ENCODE results near the gene CDH4. TPM values are rescaled to one million over a fixed set of nuclear protein-coding genes. Genes with fewer than 3 reads are reported as not detected.

CDH4 gene
- total and polyA plus RNA-seq, 9 of the 15 experiments (the other 6 are each of a cell fraction or from before 2014, with no cell fraction given), result 0.04 TPM; not detected in 8

DNA sequence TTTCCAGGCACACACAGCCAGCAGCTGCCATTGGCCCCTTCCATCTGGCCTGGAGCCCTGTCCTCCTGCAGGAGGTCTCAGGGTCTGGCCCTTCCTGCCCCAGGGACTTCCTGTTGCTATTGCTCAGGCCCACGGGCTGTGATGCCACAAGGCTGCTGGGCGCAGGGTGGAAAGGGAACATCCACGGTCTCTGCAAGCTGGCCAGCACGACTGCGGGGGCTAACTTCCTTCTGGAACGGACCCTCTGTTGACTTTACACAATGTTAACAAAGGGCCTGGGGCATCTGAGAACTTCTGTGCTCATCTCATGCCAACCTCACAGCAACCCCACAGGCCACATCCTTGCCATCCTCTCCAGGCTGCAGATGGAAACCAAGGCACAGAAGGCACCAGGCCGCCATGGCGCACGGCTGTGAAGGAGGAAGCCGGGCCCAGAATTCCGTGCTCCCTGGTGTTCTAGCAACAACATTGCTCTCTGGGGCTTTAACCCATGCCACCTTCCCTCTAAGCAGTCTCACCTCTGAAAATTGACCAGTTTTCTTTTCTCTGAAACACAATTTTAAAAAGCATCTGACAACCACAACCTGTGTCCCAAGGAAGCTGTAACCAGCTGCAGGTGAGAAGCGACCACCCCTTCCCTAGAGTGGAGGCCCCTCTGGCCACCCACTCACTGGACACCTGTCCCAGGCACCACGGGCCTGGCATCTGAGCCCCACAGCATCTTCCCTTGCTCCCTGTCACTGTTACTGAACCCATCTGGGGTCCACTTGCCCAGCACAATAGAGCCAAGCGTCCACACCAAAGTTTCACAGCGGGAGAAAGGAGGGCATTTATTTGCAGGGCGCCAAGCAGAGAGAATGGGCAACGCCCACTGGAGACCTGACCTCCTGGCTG is 261.3 kb downstream of the CDH4 start:
- no peak overlapping the region for H3K27ac ChIP-seq (ENCODE audit: extremely low read depth, low read depth, low read length)
- WGBS (ENCODE audit: insufficient coverage, low coverage, missing lambda C conversion rate), result under 1% methylated on average over 16 of the region's 17 CpGs
- intact Hi-C loops (cut with micrococcal nuclease), result no loop called here
- H2AFZ ChIP-seq (ENCODE audit: low read depth, low read length), result no peak overlapping the region
- H3K27me3 ChIP-seq (ENCODE audit: control insufficient read depth in 2 of 2, insufficient read depth in 2 of 2, low read length in 2 of 2), result peaks cover 50 to 85% of the 10 kb centered on the region in 2 experiments
- CTCF ChIA-PET (ENCODE audit: low intra/inter-chr PET ratio), result no interaction called here
- H3K4me3 ChIP-seq, result no peak overlapping the region
- TF ChIP-seq CHCHD3 (CRISPR knock-in tag; IDR thresholded peaks at IDR 0.05), result no peak
- TF ChIP-seq MAFK (IDR thresholded peaks at IDR 0.05; ENCODE audit: low read length), result no peak
- no peak for TF ChIP-seq ZFPM2 (CRISPR knock-in tag; IDR thresholded peaks at IDR 0.05)
- TF ChIP-seq SIRT6 (IDR thresholded peaks at IDR 0.05; ENCODE audit: low read depth, low read length), result no peak
- TF ChIP-seq CCAR2 (IDR thresholded peaks at IDR 0.05; ENCODE audit: low read depth, low read length), result no peak
- TF ChIP-seq TBL1XR1 (IDR thresholded peaks at IDR 0.05; ENCODE audit: low read length in 2 of 2), result no peak
- no peak for TF ChIP-seq KAT8 (IDR thresholded peaks at IDR 0.05; ENCODE audit: low read depth)
- TF ChIP-seq FOSL1 (tag; conservative IDR thresholded peaks at IDR 0.05), result no peak
- TF ChIP-seq SMARCC2 (IDR thresholded peaks at IDR 0.05; ENCODE audit: low read depth), result no peak
- no peak for TF ChIP-seq C11orf30 (IDR thresholded peaks at IDR 0.05; ENCODE audit: low read depth)
- TF ChIP-seq, protein P1, sequence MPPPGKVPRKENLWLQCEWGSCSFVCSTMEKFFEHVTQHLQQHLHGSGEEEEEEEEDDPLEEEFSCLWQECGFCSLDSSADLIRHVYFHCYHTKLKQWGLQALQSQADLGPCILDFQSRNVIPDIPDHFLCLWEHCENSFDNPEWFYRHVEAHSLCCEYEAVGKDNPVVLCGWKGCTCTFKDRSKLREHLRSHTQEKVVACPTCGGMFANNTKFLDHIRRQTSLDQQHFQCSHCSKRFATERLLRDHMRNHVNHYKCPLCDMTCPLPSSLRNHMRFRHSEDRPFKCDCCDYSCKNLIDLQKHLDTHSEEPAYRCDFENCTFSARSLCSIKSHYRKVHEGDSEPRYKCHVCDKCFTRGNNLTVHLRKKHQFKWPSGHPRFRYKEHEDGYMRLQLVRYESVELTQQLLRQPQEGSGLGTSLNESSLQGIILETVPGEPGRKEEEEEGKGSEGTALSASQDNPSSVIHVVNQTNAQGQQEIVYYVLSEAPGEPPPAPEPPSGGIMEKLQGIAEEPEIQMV (tag; conservative IDR thresholded peaks at IDR 0.05; ENCODE audit: low read depth), result no peak
- no peak for TF ChIP-seq PTRF (tag; IDR thresholded peaks at IDR 0.05)
- TF ChIP-seq DIDO1 (tag; IDR thresholded peaks at IDR 0.05; ENCODE audit: low read depth), result no peak
- no peaks in the 10 kb centered on the region for H3K4me1 ChIP-seq (replicated peaks in 1 of 2; ENCODE audit: control insufficient read depth in 2 of 2, insufficient read depth in 2 of 2, low read length in 2 of 2)
- H3K9ac ChIP-seq (ENCODE audit: insufficient read depth in 1 of 2, low read depth in 2 of 2, low read length in 2 of 2), result no peak overlapping the region
- DNase-seq (ENCODE audit: extremely low read depth in 1 of 4, low spot score in 3 of 4) (no peak), FAIRE-seq (no peak), ATAC-seq (no peak)
- no peaks in the 10 kb centered on the region for H3K9me1 ChIP-seq (ENCODE audit: control insufficient read depth, insufficient read depth, low read length)
- no peaks in the 10 kb centered on the region for H3K9me3 ChIP-seq (replicated peaks; ENCODE audit: control insufficient read depth, insufficient read depth, low read depth, low read length)
- H3K4me2 ChIP-seq (ENCODE audit: insufficient read depth, low read length), result no peak overlapping the region
- H3K79me2 ChIP-seq (ENCODE audit: control insufficient read depth, insufficient read depth, low read length), result no peaks in the 10 kb centered on the region
- no peaks in the 10 kb centered on the region for H3K36me3 ChIP-seq (ENCODE audit: control insufficient read depth, insufficient read depth, low read length)
- BruUV-seq (replicated peaks), result no TSS peak
- POLR2A ChIA-PET, result interaction anchor here (1.8 kb wide), 1 partner anchor 12 kb away, joined by 5 read pairs; no protein-coding TSS in a partner anchor
- in situ Hi-C loops (cut with MboI), result no loop called here
- H4K20me1 ChIP-seq (replicated peaks; ENCODE audit: control insufficient read depth, insufficient read depth, low read length), result no peaks in the 10 kb centered on the region; the same call in 1 of the 2 replicates
